OCI-LY7 (cell line): ENCODE data around the gene SIRPA.

Experiments
- EZH2phosphoT487 ChIP-seq: fragments of 200-600 bp; sonication (generic); IDR thresholded peaks from 2 replicates; pipeline ENCODE4 v1.6.1; 2018; ENCODE audit warnings: low read depth, borderline replicate concordance, mild to moderate bottlenecking, mixed run types, antibody characterized with exemption, low read length, moderate library complexity, mixed read lengths
- TF ChIP-seq, protein P1 (sequence below): fragments of 200-600 bp; sonication (generic); conservative IDR thresholded peaks from 2 replicates; pipeline ENCODE4 v1.5.1; 2014; ENCODE audit warnings: mild to moderate bottlenecking, antibody characterized with exemption, low read length, moderate library complexity, mixed read lengths

DNA sequence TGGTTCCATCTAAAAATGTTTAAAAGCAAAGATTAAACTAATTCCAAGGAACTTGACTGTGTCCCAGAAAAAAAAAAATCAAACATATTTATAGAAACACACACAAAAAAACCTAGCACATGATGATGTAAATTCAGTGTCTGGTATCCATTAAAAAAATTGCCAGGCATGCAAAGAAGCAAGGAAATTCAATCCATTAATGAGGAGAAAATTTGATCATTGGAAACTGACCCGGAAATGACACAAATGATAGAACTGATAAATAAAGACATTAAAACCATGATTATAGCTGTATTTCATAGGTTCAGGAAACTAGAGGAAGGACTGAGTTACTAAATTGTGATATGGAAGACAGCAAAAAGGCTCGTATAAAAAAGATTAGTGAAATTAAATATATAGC is 63.9 kb downstream of the SIRPA start:
- TF ChIP-seq, protein P1, sequence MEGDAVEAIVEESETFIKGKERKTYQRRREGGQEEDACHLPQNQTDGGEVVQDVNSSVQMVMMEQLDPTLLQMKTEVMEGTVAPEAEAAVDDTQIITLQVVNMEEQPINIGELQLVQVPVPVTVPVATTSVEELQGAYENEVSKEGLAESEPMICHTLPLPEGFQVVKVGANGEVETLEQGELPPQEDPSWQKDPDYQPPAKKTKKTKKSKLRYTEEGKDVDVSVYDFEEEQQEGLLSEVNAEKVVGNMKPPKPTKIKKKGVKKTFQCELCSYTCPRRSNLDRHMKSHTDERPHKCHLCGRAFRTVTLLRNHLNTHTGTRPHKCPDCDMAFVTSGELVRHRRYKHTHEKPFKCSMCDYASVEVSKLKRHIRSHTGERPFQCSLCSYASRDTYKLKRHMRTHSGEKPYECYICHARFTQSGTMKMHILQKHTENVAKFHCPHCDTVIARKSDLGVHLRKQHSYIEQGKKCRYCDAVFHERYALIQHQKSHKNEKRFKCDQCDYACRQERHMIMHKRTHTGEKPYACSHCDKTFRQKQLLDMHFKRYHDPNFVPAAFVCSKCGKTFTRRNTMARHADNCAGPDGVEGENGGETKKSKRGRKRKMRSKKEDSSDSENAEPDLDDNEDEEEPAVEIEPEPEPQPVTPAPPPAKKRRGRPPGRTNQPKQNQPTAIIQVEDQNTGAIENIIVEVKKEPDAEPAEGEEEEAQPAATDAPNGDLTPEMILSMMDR, result no peak
- TF ChIP-seq EZH2phosphoT487, result no peak
